ENCODE data around the gene SMAD1.
A peak's percentile ranks its signal among the peaks of the same experiment; 100 is the strongest.

The SMAD1 gene

DNA sequence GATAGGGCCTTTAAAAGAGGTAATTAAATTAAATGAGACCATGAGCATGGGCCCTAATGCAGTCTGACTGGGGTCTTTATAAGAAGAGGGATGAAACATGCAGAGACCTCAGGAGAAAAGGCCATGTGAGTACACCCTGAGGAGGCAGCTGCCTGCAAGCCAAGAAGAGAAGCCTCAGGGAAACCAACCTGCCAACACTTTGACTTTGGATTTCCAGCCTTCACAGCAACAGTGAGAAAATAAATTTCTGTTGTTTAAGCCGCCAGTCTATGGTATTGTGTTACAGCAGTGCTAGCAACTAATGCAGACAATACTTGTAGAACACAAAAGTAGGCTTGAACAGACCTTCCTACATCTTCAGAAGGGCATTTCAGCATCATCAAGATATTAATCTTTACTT, 52.3 kb downstream of the SMAD1 start:
- H3K4me1 ChIP-seq (ENCODE audit: control insufficient read depth in 2 of 2, insufficient read depth in 2 of 2, low read length in 2 of 2): peaks cover 2 to 3% of the 10 kb centered on the region in 2 donors
- H3K27me3 ChIP-seq (ENCODE audit: control insufficient read depth in 2 of 2, insufficient read depth in 2 of 2, low read length in 2 of 2): no peaks in the 10 kb centered on the region
- H3K4me3 ChIP-seq (ENCODE audit: low read length in 2 of 2): no peak overlapping the region
- H3K9me3 ChIP-seq (ENCODE audit: control insufficient read depth in 2 of 2, low read length in 2 of 2): no peaks in the 10 kb centered on the region
- H3K27ac ChIP-seq (ENCODE audit: low read depth in 2 of 2, low read length in 2 of 2): no peak overlapping the region
- no peaks in the 10 kb centered on the region for H3K36me3 ChIP-seq (ENCODE audit: control insufficient read depth in 2 of 2, insufficient read depth in 2 of 2, low read length in 2 of 2)
- no peak overlapping the region for H3K9ac ChIP-seq (ENCODE audit: low read depth in 1 of 2, low read length in 2 of 2)

DNA sequence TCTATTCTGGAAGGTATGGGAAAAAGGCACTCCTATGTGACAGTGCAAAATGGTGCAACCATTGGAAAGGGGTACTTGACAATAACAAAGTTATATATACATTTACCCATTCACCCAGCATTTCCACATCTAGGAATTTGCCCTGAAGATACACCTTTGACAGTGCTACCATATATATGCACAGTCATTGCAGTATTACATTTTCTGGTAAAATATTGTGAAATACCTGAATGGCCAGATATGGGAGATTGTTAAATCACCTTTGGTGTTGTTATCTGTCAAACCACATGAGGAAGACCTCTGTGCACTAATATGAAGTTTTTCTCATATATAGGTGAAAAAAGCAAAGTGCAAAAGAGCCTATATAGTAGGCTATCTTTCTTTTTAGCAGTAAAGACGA, 53.5 kb downstream of the SMAD1 start:
- H3K27ac ChIP-seq (ENCODE audit: low read depth in 2 of 2, low read length in 2 of 2): no peak overlapping the region
- peaks cover 0 to 3% of the 10 kb centered on the region in 2 donors for H3K4me1 ChIP-seq (ENCODE audit: control insufficient read depth in 2 of 2, insufficient read depth in 2 of 2, low read length in 2 of 2)
- no peak overlapping the region for H3K4me3 ChIP-seq (ENCODE audit: low read length in 2 of 2)
- H3K36me3 ChIP-seq (ENCODE audit: control insufficient read depth in 2 of 2, insufficient read depth in 2 of 2, low read length in 2 of 2): peaks cover 3 to 6% of the 10 kb centered on the region in 2 donors
- no peaks in the 10 kb centered on the region for H3K27me3 ChIP-seq (ENCODE audit: control insufficient read depth in 2 of 2, insufficient read depth in 2 of 2, low read length in 2 of 2)
- no peaks in the 10 kb centered on the region for H3K9me3 ChIP-seq (ENCODE audit: control insufficient read depth in 2 of 2, low read length in 2 of 2)
- H3K9ac ChIP-seq (ENCODE audit: low read depth in 1 of 2, low read length in 2 of 2): no peak overlapping the region

DNA sequence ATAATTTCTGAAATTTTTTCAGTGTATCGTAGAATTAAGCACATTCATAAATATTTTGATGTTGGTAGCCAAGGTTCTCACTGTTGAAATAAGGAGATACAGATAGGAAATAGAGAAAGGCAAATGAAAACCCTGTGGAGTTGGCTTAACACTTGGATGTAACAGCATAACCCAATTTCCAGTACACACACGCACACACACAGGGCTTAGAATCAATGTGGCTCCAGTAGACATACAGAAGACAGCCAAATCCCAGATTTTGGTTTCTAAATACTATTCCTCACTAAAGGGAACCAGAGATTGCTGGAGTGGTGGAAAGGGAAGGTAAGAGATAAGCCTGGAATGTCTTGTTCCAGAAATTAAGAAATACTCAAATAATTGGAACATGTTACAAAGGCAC, 54.4 kb downstream of the SMAD1 start:
- Histone ChIP-seq H3K27ac (ENCODE audit: low read depth in 2 of 2, low read length in 2 of 2) (no peak overlapping the region), H3K4me3 (ENCODE audit: low read length in 2 of 2) (no peak overlapping the region), H3K36me3 (ENCODE audit: control insufficient read depth in 2 of 2, insufficient read depth in 2 of 2, low read length in 2 of 2) (peaks cover 3 to 9% of the 10 kb centered on the region in 2 donors), H3K9ac (ENCODE audit: low read depth in 1 of 2, low read length in 2 of 2) (no peak overlapping the region), H3K27me3 (ENCODE audit: control insufficient read depth in 2 of 2, insufficient read depth in 2 of 2, low read length in 2 of 2) (no peaks in the 10 kb centered on the region), H3K9me3 (ENCODE audit: control insufficient read depth in 2 of 2, low read length in 2 of 2) (no peaks in the 10 kb centered on the region), H3K4me1 (ENCODE audit: control insufficient read depth in 2 of 2, insufficient read depth in 2 of 2, low read length in 2 of 2) (no peaks in the 10 kb centered on the region)

DNA sequence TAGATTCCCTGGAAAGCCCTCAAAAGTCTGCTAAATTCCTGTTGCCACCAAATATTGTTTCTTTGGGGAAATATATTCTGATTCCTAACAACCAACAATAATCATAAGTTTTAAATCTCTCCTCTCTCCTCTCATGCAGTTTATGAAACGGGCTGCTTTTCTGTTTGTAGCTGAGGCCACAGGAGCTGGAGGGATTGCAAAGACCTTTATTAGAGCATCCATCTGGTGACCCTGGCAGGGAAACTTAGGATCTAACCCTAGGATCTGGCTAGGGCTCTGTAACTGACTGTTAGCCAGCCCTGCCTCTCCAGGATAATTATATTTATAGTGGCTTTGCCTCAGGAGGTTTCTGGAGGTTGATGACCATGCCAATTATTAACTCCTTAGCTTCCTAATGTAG, 56.9 kb downstream of the SMAD1 start:
- Histone ChIP-seq H3K4me3 (ENCODE audit: low read length in 2 of 2) (no peak overlapping the region), H3K9me3 (ENCODE audit: control insufficient read depth in 2 of 2, low read length in 2 of 2) (no peaks in the 10 kb centered on the region), H3K4me1 (ENCODE audit: control insufficient read depth in 2 of 2, insufficient read depth in 2 of 2, low read length in 2 of 2) (no peaks in the 10 kb centered on the region), H3K27ac (ENCODE audit: low read depth in 2 of 2, low read length in 2 of 2) (no peak overlapping the region), H3K27me3 (ENCODE audit: control insufficient read depth in 2 of 2, insufficient read depth in 2 of 2, low read length in 2 of 2) (no peaks in the 10 kb centered on the region), H3K36me3 (ENCODE audit: control insufficient read depth in 2 of 2, insufficient read depth in 2 of 2, low read length in 2 of 2) (peaks cover 8 to 9% of the 10 kb centered on the region in 2 donors), H3K9ac (ENCODE audit: low read depth in 1 of 2, low read length in 2 of 2) (no peak overlapping the region)

DNA sequence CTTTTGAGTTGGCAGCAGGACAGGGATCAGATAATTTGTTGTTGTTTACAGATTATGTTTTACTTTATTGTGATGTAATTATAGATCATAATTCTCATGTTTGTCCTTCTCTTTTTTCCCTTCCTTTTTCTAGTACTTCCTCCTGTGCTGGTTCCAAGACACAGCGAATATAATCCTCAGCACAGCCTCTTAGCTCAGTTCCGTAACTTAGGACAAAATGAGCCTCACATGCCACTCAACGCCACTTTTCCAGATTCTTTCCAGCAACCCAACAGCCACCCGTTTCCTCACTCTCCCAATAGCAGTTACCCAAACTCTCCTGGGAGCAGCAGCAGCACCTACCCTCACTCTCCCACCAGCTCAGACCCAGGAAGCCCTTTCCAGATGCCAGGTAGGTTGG, 58.0 kb downstream of the SMAD1 start:
- Histone ChIP-seq H3K36me3 (ENCODE audit: control insufficient read depth in 2 of 2, insufficient read depth in 2 of 2, low read length in 2 of 2) (peaks cover 8 to 9% of the 10 kb centered on the region in 2 donors), H3K9ac (ENCODE audit: low read depth in 1 of 2, low read length in 2 of 2) (no peak overlapping the region), H3K4me3 (ENCODE audit: low read length in 2 of 2) (no peak overlapping the region), H3K9me3 (ENCODE audit: control insufficient read depth in 2 of 2, low read length in 2 of 2) (no peaks in the 10 kb centered on the region), H3K27ac (ENCODE audit: low read depth in 2 of 2, low read length in 2 of 2) (no peak overlapping the region), H3K27me3 (ENCODE audit: control insufficient read depth in 2 of 2, insufficient read depth in 2 of 2, low read length in 2 of 2) (no peaks in the 10 kb centered on the region), H3K4me1 (ENCODE audit: control insufficient read depth in 2 of 2, insufficient read depth in 2 of 2, low read length in 2 of 2) (no peaks in the 10 kb centered on the region)

DNA sequence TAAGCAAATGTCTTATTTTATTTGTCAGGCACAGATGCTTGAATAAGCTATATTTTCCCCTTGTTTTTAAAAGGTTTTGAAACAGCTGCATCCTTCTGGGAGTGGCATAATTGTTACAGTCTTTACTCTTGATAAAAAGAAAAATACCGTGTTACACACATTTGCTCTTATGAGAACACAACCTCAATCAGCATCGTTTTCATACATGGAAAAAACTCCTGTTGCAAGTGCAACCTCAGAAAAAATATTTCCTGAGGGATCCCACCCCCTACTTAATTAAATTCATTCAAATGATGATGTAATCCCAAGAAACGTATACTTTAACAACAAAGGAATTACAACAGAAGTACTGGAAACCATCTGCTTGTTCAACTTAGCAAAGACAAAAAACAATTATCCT, 58.6 kb downstream of the SMAD1 start:
- Histone ChIP-seq H3K36me3 (ENCODE audit: control insufficient read depth in 2 of 2, insufficient read depth in 2 of 2, low read length in 2 of 2) (peaks cover 8 to 9% of the 10 kb centered on the region in 2 donors), H3K4me3 (ENCODE audit: low read length in 2 of 2) (no peak overlapping the region), H3K4me1 (ENCODE audit: control insufficient read depth in 2 of 2, insufficient read depth in 2 of 2, low read length in 2 of 2) (peaks cover 0 to 3% of the 10 kb centered on the region in 2 donors), H3K27ac (ENCODE audit: low read depth in 2 of 2, low read length in 2 of 2) (no peak overlapping the region), H3K9ac (ENCODE audit: low read depth in 1 of 2, low read length in 2 of 2) (no peak overlapping the region), H3K9me3 (ENCODE audit: control insufficient read depth in 2 of 2, low read length in 2 of 2) (no peaks in the 10 kb centered on the region), H3K27me3 (ENCODE audit: control insufficient read depth in 2 of 2, insufficient read depth in 2 of 2, low read length in 2 of 2) (no peaks in the 10 kb centered on the region)

DNA sequence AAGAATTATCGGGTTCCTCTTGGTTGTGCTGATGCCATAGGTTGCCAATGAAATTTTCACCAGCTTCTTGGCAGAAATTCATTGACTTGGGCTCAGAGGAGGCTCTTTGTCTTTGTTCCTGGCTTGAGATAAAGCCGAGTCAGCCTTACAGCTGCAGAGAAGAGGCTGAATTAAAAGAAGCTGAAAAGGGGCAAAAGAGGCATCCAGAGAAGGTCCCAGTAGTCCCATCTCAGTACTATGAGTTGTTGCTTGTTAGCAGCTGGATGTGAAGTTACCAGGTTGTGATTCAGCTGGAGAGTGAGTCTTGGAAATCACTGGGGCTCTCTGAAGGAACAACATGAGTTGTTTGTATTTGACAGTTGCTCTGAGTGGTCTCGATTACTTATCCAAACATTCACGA, 59.7 kb downstream of the SMAD1 start:
- Histone ChIP-seq H3K9ac (ENCODE audit: low read depth in 1 of 2, low read length in 2 of 2) (no peak overlapping the region), H3K36me3 (ENCODE audit: control insufficient read depth in 2 of 2, insufficient read depth in 2 of 2, low read length in 2 of 2) (peaks cover 8 to 9% of the 10 kb centered on the region in 2 donors), H3K9me3 (ENCODE audit: control insufficient read depth in 2 of 2, low read length in 2 of 2) (no peaks in the 10 kb centered on the region), H3K27ac (ENCODE audit: low read depth in 2 of 2, low read length in 2 of 2) (no peak overlapping the region), H3K27me3 (ENCODE audit: control insufficient read depth in 2 of 2, insufficient read depth in 2 of 2, low read length in 2 of 2) (no peaks in the 10 kb centered on the region), H3K4me3 (ENCODE audit: low read length in 2 of 2) (no peak overlapping the region), H3K4me1 (ENCODE audit: control insufficient read depth in 2 of 2, insufficient read depth in 2 of 2, low read length in 2 of 2) (peaks cover 0 to 14% of the 10 kb centered on the region in 2 donors)

DNA sequence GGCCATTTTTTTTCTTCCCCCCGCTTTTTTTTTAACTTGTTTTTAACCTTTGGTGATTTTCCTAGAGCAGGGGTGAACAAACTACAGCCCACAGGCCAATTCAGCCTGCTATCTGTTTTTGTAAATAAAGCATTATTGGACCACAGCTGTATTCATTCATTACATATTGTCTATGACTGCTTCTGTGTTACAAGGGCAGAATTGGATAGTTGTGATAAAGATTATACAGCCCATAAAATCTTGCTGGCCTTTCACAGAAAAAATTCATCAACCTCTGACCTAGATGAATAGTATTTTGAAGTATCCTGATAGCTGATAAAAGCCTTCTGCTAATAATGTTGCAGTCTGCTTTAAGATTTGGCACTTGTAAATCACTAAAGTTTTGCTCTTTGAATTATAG, 63.4 kb downstream of the SMAD1 start:
- H3K27me3 ChIP-seq (ENCODE audit: control insufficient read depth in 2 of 2, insufficient read depth in 2 of 2, low read length in 2 of 2): no peaks in the 10 kb centered on the region
- peaks cover 10 to 13% of the 10 kb centered on the region in 2 donors for H3K36me3 ChIP-seq (ENCODE audit: control insufficient read depth in 2 of 2, insufficient read depth in 2 of 2, low read length in 2 of 2)
- H3K9me3 ChIP-seq (ENCODE audit: control insufficient read depth in 2 of 2, low read length in 2 of 2): no peaks in the 10 kb centered on the region
- H3K4me3 ChIP-seq (ENCODE audit: low read length in 2 of 2): no peak overlapping the region
- H3K4me1 ChIP-seq (ENCODE audit: control insufficient read depth in 2 of 2, insufficient read depth in 2 of 2, low read length in 2 of 2): peaks cover 0 to 14% of the 10 kb centered on the region in 2 donors
- peak overlapping the region; percentile 3 to 15 for H3K27ac ChIP-seq (ENCODE audit: low read depth in 2 of 2, low read length in 2 of 2)
- no peak overlapping the region for H3K9ac ChIP-seq (ENCODE audit: low read depth in 1 of 2, low read length in 2 of 2)

DNA sequence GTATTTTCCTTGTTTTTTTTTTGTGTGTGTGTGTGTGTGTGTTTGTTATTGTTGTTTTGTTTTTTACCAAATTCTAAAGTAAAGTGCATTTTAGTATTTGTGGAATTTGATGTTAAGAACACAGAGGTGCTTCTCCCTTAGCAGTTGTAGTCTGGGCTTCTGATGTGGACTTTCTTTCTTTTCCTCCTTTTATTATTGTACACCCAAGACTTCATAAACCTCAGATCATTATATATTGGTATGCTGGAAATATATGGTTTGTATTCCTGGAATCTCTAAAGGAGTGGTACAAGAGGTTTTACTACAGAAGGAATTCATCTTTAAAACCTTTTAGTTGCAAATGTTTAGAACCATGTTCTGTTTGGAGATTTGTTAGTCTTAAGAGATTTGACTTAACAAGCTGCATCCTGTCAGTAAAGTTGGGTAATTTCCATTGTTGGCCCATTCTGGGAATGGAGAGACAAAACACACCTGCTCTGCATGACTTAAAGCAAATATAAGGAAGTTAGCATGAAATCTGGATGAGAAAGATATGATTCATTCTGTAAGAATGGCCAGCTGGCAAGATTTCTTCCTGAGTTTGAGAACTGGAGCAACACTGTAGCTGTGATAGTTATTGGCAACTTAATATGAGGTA, 64.0 kb downstream of the SMAD1 start:
- no peaks in the 10 kb centered on the region for H3K27me3 ChIP-seq (ENCODE audit: control insufficient read depth in 2 of 2, insufficient read depth in 2 of 2, low read length in 2 of 2)
- H3K9ac ChIP-seq (ENCODE audit: low read depth in 1 of 2, low read length in 2 of 2): no peak overlapping the region
- H3K36me3 ChIP-seq (ENCODE audit: control insufficient read depth in 2 of 2, insufficient read depth in 2 of 2, low read length in 2 of 2): peaks cover 5 to 13% of the 10 kb centered on the region in 2 donors
- H3K4me3 ChIP-seq (ENCODE audit: low read length in 2 of 2): no peak overlapping the region
- no peaks in the 10 kb centered on the region for H3K9me3 ChIP-seq (ENCODE audit: control insufficient read depth in 2 of 2, low read length in 2 of 2)
- H3K4me1 ChIP-seq (ENCODE audit: control insufficient read depth in 2 of 2, insufficient read depth in 2 of 2, low read length in 2 of 2): peaks cover 0 to 14% of the 10 kb centered on the region in 2 donors
- peak overlapping the region; percentile 3 to 15 for H3K27ac ChIP-seq (ENCODE audit: low read depth in 2 of 2, low read length in 2 of 2)

DNA sequence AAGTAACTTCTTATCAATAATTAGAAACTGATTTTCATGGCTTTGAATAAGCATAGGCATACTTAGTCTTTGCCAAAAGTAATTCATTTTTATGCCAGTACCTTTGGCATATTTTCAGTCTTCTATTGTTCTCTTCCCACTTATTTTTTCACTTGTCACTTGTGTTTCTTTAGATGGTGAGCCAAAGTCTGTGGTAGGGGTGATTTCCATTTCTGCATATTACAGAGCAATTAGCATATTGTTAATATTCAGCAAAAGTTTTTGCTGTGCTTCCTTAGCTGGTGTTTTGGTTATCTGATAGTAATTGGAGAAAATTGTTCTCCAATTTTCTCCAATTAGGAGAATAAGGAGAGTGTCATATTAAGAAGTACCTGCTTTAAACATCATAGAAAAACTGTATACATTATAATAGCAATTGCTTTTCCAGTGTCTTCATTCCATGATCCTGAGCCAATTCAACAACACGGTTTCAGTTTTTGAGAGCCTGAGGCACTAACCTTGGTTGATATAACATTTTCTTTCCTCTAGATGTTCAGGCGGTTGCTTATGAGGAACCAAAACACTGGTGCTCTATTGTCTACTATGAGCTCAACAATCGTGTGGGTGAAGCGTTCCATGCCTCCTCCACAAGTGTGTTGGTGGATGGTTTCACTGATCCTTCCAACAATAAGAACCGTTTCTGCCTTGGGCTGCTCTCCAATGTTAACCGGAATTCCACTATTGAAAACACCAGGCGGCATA, 64.7 kb downstream of the SMAD1 start:
- no peaks in the 10 kb centered on the region for H3K27me3 ChIP-seq (ENCODE audit: control insufficient read depth in 2 of 2, insufficient read depth in 2 of 2, low read length in 2 of 2)
- H3K4me3 ChIP-seq (ENCODE audit: low read length in 2 of 2): no peak overlapping the region
- peaks cover 5 to 13% of the 10 kb centered on the region in 2 donors for H3K36me3 ChIP-seq (ENCODE audit: control insufficient read depth in 2 of 2, insufficient read depth in 2 of 2, low read length in 2 of 2)
- no peaks in the 10 kb centered on the region for H3K9me3 ChIP-seq (ENCODE audit: control insufficient read depth in 2 of 2, low read length in 2 of 2)
- no peak overlapping the region for H3K9ac ChIP-seq (ENCODE audit: low read depth in 1 of 2, low read length in 2 of 2)
- peak overlapping the region in 1 of 2 donors; percentile 15 for H3K27ac ChIP-seq (ENCODE audit: low read depth in 2 of 2, low read length in 2 of 2)
- peaks cover 0 to 14% of the 10 kb centered on the region in 2 donors for H3K4me1 ChIP-seq (ENCODE audit: control insufficient read depth in 2 of 2, insufficient read depth in 2 of 2, low read length in 2 of 2)
